GM18502 (cell line): ENCODE data around the gene STK24.

Experiments
- ATAC-seq: cut with Tn5 transposase; IDR thresholded peaks from one replicate; pipeline ENCODE4 v1.9.1; 2021; ENCODE audit warnings: mild to moderate bottlenecking; ENCODE audit not compliant: unreplicated experiment, poor library complexity

STK24 gene

DNA sequence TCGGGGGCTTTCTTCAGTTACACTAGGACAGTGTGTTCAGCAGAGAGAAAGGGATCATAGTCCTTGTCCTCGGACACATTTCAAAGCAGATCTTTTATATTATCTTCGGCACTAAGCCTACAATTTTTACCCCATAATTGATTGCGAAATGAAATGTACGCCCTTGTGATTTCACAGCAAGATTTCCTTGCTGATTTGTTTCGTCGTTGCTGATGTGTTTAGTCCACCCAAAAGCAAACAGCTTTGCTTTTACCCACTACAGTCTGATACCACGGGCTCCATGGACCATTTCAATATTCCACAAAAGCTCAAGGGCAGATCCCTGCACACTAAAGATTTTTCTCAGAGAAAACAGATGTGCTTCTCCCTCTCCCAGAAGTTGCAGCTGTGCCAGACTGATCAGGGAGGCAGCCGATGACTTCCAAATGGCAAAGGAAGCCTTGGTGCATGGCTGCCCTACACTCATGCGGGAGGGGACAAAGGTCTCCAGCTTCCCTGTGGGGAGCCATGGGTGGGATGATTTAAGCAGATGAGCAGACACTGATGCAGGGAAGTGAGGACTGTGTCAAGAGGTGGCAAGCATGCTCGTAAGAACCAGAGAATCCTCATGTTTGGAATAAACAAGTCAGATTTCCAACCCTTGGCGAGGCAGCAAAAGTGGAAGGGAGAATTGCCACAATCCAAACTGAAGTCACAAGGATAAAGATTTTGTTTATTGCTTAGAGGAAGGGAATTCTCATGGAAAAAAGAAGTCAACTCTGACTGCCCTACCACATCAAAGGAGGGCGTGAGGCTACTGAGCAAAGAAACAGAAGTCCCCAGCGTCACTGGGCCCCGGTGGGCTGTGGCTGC is 81.1 kb downstream of the STK24 start:
- no peak for ATAC-seq

DNA sequence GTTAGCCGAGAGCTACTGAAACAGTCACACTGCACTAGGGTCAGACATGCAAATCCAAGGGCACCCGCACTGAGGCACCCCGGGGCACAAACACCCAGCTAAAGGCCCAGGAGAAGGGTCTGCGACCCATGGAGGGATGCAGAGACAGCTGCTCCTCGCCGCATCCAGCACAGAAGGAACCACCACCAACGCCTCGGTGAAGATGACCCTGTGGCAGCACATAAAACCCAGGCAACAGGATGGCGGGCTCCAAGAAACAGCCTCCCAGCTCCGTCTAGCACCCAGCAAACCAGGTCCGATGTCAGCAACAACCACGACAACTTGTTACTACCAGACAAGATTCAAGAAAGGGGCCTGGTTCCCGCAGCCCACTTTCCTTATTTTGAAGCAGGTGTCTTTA is 82.1 kb downstream of the STK24 start:
- ATAC-seq, result no peak

DNA sequence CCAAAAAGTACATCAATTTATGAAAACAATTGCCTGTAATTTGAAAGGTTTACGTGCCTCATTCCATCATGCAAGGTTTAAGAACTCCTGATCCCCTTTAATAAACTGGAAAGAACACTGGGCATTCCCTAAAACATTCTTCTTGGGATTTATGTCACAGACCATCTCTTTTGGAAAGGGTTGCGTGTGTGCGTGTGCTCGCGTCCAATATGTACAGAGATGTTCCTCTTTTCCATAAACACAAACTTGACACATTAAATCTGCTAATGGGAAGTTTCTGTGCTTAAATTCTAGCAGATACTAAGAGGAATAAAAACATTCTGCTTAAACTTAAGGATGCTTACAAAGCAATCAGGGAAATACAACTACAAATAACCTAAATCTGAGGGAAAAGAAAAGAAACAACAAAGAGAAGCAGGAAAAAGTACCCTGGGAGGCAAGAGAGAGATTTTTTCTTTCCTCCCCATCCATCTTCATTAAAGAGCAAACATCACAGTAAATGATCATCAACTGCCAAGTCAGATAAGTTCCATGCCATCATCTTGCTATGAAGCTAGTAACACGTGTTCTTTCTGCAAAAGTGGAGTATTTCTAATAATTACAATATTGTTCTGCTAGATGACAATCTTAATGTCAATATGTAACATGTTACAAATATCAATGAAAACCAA is 83.7 kb downstream of the STK24 start:
- no peak for ATAC-seq

DNA sequence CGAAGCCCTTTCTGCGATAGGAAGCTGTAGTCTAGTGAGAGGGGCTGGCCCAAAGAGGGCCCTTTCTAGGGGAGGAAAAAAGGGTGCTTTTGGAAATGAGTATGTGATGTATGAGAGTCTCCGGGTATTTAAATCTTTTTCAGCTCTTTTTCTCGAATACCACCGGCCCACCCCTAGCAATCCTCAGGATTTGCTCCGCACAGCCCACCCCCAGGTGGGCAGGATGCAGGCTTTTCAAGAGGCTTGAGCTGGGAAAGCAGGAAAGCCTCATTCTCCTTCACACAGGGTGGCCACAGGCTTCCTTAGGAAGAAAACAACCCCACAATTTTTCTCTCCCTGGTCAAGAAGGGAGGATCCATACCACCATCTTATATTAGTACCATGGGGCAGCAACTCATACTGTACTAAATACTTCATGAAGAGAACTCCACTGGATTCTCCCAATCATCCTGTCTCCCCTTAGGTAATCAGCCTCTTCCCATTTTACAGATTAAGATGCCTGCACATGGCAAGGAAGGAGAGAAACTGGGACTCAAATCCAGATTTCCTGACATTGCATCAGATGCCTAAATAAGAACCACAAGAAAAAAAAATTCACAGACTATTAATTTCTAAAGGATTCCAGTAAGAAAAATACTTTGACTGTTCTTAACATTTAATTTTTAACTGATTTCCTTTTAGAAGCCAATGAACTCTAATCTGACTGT is 84.4 kb downstream of the STK24 start:
- ATAC-seq, result no peak

DNA sequence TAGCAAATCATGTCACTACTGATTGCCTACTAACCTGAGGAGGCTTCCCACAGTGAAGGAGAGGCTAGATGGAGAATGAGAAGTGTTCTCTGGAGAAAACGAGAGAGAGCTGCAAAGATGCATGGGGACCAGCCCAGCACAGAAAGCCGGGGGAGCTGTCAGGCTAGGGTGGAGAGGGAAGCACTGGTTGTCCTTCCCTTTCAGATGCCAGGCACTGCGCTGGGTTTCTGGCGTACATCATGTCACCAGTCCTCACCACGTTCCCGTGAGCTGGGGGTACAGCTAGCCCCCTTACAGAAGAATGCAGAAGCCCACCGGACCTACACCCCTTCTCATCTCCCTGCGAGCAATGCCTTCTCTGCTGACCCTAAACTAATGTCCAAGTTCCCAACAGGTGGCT is 86.0 kb downstream of the STK24 start:
- ATAC-seq, result no peak

DNA sequence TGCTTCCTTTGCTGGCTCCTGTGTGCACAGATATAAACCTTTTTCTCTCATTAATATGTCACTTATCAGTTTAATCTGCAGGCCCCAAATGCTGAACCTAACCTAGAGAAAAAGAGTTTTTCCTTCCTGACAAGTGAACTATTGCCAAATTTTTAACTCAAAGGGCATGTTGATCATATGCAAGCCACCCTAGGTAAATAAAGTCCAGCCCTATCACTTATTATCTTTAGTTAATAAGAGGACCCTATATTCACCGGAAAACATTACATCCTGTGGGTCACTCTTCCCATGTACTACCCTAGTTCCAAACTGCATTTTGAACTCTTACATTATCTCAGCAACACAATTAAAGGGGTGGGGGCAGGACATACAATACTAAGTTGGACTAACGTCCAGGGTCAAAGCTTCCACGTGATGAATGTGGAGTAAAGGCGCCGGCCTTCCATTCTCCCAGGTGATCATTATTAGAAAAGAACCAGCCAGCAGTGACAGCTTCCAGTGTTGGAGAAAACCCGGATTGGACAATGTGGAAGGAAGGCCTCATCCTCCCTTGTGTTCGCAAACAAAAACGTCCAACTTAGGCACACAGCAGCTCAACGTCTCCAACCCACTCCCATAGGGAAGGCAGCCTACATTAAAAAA is 86.6 kb downstream of the STK24 start:
- no peak for ATAC-seq

DNA sequence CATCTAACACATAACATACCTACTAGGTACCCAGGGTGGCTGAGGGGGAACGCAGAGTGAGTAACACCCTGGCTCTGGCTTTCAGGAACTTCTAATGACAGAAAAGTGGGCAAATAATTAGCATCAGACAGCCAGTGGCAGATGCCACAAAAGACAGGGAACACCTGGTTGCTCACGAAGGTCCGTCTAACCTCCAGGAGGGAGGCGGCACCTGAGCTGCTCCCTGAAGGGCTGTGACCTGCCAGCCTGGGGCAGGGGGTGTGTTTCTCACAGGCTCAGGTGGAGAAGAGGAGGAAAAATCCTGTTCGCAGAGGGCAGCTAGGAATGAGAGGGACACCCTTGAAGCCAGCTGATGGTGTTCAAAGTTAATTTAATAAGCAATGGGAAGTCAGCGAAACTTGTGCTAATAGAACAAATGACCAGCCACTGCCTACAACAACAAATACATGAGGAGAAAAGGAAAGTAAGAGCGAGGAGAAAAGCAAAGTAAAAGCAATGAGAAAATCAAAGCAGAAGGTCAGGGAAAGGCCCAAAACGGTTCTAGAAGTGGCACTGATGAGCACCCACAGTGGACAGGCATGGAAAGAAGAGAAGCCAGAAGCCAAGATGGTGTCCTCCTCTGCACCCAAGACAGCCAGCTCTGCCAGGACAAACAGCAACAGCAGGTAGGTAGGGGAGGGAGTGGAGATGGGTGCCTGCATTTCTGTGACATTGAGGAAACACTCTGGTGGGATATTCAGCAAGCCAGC is 87.3 kb downstream of the STK24 start:
- ATAC-seq, result no peak

DNA sequence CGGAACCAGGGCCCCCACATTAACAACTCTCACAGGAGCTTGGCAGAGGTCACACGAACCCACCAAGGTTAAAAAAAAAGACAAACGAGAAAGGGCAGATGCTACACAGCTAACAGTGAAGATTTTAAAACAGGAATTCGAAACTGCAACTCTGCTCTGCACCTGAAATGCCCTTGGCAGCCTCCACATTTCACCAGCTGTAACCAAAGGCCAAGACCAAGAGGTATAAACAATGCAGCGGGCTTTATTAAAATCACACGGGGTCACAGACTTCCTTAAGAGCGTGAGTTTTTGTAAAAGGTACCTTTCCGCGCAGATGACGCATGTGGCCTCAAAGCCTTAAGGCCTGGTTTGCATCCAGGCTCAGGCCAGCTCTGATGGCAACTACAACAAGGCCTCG is 88.2 kb downstream of the STK24 start:
- no peak for ATAC-seq

DNA sequence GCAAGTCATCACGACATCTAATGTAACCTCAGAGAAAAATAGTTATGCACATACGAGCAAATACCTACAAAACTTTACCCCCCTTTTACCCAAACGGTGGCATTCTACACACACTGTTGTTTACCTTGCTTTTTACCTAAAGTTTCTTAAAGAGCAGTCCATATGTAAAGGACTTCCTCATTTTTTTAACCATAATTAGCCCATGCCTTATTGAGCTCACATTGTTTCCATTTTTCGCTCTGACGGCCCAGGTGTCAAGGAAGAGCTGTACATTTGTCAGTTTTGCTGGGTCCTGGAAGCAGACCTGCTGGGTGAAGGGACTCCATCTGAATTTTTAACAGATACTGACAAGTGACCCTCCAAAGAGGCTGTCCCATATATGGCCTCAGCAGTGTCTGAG is 89.4 kb downstream of the STK24 start:
- no peak for ATAC-seq

DNA sequence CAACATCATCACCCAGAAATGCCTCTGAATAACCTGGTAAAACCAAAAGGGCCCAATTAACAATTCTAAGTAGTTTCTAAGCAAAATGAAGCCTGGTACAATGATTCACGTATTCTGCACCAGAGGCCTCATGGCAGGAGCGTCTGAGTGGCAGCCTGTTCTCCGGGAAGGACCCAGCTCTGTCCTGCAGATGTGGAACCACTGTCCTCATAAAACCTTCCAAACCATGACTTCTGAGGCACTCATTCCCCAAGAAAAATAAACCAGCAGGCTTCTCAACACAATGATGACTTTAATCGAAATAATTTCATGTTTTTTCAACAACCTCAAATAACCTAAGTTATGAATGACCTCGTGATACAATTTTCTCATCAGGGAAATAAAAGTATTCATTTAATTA is 89.9 kb downstream of the STK24 start:
- ATAC-seq, result no peak

DNA sequence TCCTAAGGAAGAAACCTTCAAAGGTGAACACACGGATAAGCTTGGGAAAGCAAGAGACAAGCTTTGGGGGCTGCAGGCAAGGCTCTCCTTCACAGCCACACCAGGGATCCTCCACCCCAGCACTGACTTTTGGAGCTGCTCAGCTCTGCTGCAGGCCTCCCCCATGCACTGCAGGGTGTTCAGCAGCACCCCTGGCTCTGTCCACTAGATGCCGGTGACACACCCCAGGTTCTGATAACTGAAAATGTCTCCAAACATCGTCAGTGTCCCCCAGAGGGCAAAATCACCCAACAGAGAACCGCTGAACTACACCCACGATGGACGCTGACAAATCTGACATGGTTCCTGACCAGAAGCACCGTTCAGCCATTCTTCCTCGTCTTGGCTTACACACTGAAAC is 90.5 kb downstream of the STK24 start:
- ATAC-seq, result no peak

DNA sequence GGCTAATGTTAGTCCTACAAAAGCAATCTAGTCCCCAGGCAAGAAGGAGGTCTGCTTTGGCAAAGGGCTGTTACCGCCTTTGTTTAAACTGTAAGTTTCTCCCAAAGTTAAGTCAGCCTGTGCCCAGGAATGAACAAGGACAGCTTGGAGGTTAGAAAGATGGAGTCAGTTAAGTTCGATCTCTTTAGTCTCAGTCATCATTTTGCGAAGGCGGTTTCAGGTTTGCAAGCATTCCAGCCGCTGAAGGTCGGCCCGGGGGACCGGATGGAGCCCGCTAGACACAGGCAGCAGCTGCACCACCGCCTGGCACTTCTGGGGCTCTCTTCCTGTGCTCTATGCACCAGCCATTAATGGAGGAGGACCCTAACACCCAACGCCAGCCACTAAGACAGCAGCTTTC is 91.3 kb downstream of the STK24 start:
- ATAC-seq, result no peak

DNA sequence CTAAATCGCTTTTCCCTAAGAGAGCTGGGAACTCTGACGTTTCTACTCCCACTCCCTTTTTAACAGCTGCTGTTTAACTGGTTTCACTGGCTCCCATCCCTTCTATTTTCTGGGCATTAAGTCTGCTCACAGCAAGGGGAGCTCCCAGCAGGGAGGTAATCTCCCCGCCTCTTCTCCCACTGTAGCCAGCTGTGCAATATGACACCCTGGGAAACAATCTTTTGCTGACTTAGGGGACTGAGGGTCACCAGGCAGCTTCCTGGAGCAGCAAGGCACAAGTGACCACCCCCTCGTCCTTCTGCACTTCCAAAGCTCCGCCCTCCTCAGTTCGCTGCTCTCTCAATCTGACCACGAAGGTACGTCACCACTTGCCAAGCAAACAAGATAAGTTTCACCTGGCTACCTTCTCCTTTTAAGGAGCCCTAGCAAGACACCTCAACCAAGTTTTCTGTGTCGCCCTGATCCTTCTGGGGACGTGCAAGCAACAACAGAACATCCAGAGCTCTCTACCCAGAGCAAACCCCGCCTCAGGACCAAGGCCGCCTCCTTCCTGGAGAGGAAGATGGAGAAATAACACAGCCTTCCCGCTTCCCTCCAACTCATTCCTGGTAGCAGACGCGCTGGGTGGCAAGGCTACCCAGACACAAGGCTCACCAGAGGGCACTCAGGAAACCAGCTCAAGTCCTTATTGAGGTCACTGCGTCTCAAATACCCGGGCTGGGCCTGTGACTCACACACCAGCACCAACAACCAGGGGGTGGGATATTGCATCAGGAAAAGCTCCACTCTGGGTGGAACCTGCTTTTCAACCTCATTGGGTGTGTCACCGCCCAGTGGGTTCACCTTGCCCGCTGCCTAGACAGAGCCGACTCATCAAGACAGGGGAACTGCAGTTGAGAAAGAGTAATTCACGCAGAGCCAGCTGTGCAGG is 92.4 kb downstream of the STK24 start:
- peak; percentile 36 for ATAC-seq

DNA sequence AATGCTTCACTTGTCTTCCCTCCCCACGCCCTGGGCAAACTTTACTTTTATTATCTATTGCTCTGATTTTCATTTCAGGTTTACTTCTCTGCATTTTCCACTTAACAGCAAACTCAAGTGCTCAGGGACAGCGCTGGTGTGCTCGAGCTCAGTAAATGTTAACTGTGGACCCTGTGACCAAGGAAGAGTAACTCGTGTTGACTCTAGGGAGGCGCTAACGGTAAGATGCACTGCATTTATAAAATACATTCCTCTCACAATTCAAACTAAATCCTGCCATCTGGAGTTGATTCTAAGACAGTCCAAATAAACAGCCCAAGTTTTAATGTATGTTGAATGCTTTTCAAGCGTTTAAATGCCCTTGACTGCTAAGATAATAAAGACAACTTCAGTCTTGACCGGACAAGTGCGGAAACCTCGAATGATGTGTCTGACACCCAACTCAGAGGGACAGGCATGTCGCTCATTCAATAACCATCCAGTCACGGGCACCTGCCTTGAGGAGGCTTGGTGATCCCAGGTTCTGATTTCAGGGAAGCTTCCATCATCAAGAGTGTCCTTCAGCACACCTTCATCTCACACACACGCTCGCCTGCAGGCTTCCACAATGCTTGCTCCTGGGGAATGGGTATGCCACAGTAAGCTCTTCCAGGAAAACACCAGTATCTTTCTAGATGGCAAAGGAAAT is 93.2 kb downstream of the STK24 start:
- ATAC-seq, result no peak

DNA sequence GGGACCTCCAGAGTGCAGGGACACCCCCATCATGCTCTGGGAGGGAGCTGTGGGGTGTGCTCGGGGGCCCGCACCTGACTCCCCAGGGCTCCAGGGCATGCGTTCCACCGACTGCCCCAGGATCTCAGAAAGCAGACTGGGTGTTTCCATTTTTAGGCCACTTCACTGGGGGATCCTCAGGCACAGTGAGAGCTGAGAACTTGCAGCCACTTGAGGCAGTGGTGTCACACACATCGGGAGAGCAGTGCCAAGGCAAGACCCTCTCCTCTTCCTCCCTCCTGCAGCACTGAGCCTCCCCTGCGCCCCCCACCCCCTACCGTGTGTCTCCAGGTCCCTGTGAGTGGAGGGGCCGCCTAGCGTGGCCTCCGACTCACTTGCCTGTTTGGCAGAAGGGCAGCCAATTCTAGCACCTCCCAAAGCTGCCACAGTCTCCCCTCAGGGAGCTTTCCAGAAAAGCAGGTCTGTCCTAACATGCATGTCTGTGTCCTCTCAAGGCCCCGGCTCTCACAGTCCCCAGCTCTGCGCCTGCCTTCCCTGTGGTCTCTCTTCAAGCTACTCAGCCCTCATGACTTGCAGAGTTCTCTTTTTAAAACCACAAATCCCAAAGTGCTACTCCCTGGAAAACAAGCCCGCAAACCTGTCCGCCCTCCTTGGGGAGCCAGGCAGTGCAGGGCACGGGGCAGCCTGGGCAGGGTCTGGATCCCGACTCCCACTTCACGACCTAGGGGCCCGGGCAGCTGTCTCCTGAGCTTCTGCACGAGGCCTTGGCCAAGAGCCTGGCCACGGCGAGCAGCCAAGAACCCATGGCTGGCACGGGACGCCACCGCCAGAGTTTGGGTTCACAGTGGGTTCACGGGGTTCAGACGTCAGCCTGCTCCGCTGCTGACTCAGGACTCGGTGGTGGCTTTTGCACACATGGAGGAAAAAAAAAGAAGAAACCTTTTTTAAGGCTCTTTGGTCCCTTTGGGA is 94.1 kb downstream of the STK24 start:
- ATAC-seq, result no peak

DNA sequence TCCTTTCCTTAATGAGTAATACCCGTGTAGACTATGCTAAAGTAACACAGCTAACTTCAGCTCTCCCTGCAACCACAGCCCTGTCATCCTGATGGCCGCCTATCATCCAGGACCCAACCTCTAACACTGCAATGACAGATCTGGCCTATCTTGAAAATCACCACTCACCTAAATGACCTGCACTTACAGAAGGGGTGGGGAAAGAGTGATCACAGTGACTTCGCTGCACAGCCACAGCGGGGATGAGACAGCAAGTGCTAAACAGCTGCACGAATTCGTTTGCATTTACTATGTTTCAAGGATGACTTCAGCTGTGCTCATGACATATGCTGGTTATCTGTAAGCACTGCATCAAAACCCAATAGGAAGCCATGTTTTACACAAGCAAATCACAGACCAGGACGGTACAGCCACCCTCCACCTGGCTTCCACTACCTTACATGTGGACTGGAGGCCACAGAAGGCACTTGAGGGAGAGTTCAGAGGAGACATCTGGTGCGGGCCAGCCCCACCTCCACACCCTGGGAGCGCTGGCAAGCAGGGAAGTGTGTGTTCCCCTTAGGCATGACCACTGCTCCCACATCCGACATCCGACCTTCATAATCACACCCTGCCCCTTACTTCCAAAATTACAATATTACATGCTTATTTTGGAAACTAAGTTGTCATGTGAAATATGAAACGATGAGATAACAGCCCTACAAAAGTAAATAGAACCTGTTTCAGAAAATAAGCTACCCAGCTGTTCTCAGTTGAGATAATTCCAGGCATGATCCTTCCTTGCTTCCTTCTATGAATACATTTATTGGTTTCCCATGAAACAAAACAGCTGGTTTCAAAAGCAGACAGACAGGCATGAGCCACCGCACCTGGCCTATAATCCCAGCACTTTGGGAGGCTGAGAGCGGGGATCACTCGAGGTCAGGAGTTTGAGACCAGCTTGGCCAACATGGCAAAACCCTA is 95.7 kb downstream of the STK24 start:
- ATAC-seq, result peak; percentile 34
